A549 (cell line): ENCODE data around the gene PRSS21.
A peak's percentile ranks its signal among the peaks of the same experiment; 100 is the strongest.

ENCODE experiments used
- CTCF ChIP-seq: fragments of >200 bp; sonication (Bioruptor Twin); formaldehyde crosslinking; IDR thresholded peaks from 3 replicates; pipeline ENCODE4 v1.5.1; 2016
- ESRRA ChIP-seq: fragments of 150-350 bp; IDR thresholded peaks from 2 replicates; pipeline ENCODE4 v1.6.1; 2014; ENCODE audit warnings: mild to moderate bottlenecking, low read length, borderline replicate concordance
- HDAC2 ChIP-seq: fragments of 200-600 bp; sonication (generic); IDR thresholded peaks from 2 replicates; pipeline ENCODE4 v1.6.1; 2016
- MAFK ChIP-seq: fragments of 450-650 bp; IDR thresholded peaks from 2 replicates; pipeline ENCODE4 v1.6.1; 2014; ENCODE audit not compliant: partially characterized antibody
- POLR2A ChIP-seq: IDR thresholded peaks from 2 replicates; pipeline ENCODE4 v1.6.1; 2012; ENCODE audit warnings: mild to moderate bottlenecking, low read length
- SMC3 ChIP-seq: fragments of >200 bp; sonication (Bioruptor Twin); formaldehyde crosslinking; IDR thresholded peaks from 3 replicates; pipeline ENCODE4 v1.6.1; 2018; ENCODE audit warnings: inconsistent platforms

- TF ChIP-seq POLR2A, result no peak
- TF ChIP-seq CTCF, result peak; percentile 39; the same call in 2 of the 3 replicates
- no peak for TF ChIP-seq MAFK
- no peak for TF ChIP-seq HDAC2
- TF ChIP-seq ESRRA, result no peak
- TF ChIP-seq SMC3, result no peak
These were observed 25.4 kb downstream of the PRSS21 start for GRCh38 chr16:2842340-2843000.
